ENCODE data around the gene SETD7. TPM values are rescaled to one million over a fixed set of nuclear protein-coding genes. Genes with fewer than 3 reads are reported as not detected.

Gene SETD7
- total RNA-seq, 4 donors from 2014 or later: 73.1 to 134 (median 113) TPM

DNA sequence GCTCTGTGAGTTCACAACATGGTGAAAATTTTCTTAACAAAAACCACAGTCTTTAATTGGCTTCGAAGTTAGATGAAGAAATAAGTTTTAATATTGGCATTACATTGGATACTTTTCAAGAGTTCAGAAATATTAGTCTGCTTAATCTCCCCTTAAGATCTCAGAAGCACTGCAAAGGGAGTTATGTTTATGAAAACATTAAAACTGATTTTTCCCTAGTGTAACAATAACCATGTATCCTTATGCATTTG is 1.5 kb downstream of the SETD7 start:
- Histone ChIP-seq H3K4me3 (peak overlapping the region; percentile 65 to 98 (median 87)), H3K27me3 (no peaks in the 10 kb centered on the region), H3K36me3 (no peaks in the 10 kb centered on the region), H3K27ac (peak overlapping the region; percentile 96 to 99 (median 98)), H3K9me3 (no peaks in the 10 kb centered on the region), H3K4me1 (peaks cover 46 to 54% of the 10 kb centered on the region in 2 donors)
- ATAC-seq (no peak), DNase-seq (no peak)
- intact Hi-C loops (cut with DNase I; ENCODE audit: low total_unique reads): no loop called here
- no peak for TF ChIP-seq POLR2A (IDR thresholded peaks at IDR 0.05)
- TF ChIP-seq, protein P1, sequence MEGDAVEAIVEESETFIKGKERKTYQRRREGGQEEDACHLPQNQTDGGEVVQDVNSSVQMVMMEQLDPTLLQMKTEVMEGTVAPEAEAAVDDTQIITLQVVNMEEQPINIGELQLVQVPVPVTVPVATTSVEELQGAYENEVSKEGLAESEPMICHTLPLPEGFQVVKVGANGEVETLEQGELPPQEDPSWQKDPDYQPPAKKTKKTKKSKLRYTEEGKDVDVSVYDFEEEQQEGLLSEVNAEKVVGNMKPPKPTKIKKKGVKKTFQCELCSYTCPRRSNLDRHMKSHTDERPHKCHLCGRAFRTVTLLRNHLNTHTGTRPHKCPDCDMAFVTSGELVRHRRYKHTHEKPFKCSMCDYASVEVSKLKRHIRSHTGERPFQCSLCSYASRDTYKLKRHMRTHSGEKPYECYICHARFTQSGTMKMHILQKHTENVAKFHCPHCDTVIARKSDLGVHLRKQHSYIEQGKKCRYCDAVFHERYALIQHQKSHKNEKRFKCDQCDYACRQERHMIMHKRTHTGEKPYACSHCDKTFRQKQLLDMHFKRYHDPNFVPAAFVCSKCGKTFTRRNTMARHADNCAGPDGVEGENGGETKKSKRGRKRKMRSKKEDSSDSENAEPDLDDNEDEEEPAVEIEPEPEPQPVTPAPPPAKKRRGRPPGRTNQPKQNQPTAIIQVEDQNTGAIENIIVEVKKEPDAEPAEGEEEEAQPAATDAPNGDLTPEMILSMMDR (IDR thresholded peaks at IDR 0.05 in 4 of 5, conservative IDR thresholded peaks at IDR 0.05 in 1 of 5): no peak
- in situ Hi-C loops (cut with MboI; ENCODE audit: low sequenced_read_pairs in 4 of 4): no loop called here

GRCh38 chr4:139553751-139554641 is 2.0 kb downstream of the SETD7 start:
- Histone ChIP-seq H3K36me3 (no peaks in the 10 kb centered on the region), H3K9me3 (no peaks in the 10 kb centered on the region), H3K4me1 (peaks cover 51 to 60% of the 10 kb centered on the region in 2 donors), H3K27ac (peak overlapping the region; percentile 96 to 99 (median 98)), H3K27me3 (no peaks in the 10 kb centered on the region), H3K4me3 (peak overlapping the region; percentile 65 to 98 (median 87))
- ATAC-seq (no peak), DNase-seq (no peak)
- intact Hi-C loops (cut with DNase I; ENCODE audit: low total_unique reads): loop anchor here (2.0 kb wide), 1 partner anchor 253 kb away; the partner anchor contains the start of gene NAA15
- TF ChIP-seq POLR2A (IDR thresholded peaks at IDR 0.05): no peak
- TF ChIP-seq, protein P1 (IDR thresholded peaks at IDR 0.05 in 4 of 5, conservative IDR thresholded peaks at IDR 0.05 in 1 of 5): no peak
- in situ Hi-C loops (cut with MboI; ENCODE audit: low sequenced_read_pairs in 4 of 4): no loop called here

GRCh38 chr4:139552517-139553307 is 3.3 kb downstream of the SETD7 start:
- H3K27me3 ChIP-seq: no peaks in the 10 kb centered on the region
- no peaks in the 10 kb centered on the region for H3K9me3 ChIP-seq
- in situ Hi-C loops (cut with MboI; ENCODE audit: low sequenced_read_pairs in 4 of 4): no loop called here
- peak overlapping the region; percentile 96 to 99 (median 98) for H3K27ac ChIP-seq
- ATAC-seq (no peak), DNase-seq (peak; percentile 17 to 49)
- peaks cover 63 to 73% of the 10 kb centered on the region in 2 donors for H3K4me1 ChIP-seq
- intact Hi-C loops (cut with DNase I; ENCODE audit: low total_unique reads): loop anchor here (2.0 kb wide), 1 partner anchor 252 kb away; the partner anchor contains the start of gene NAA15
- TF ChIP-seq, protein P1 (IDR thresholded peaks at IDR 0.05 in 4 of 5, conservative IDR thresholded peaks at IDR 0.05 in 1 of 5): no peak
- no peak for TF ChIP-seq POLR2A (IDR thresholded peaks at IDR 0.05)
- peak overlapping the region in 1 of 4 donors; percentile 65 for H3K4me3 ChIP-seq
- H3K36me3 ChIP-seq: no peaks in the 10 kb centered on the region

GRCh38 chr4:139550724-139551429 is 5.1 kb downstream of the SETD7 start:
- TF ChIP-seq, protein P1 (IDR thresholded peaks at IDR 0.05 in 4 of 5, conservative IDR thresholded peaks at IDR 0.05 in 1 of 5): no peak
- no peak for TF ChIP-seq POLR2A (IDR thresholded peaks at IDR 0.05)
- DNase-seq (peak in 1 of 2 donors; percentile 45), ATAC-seq (no peak)
- in situ Hi-C loops (cut with MboI; ENCODE audit: low sequenced_read_pairs in 4 of 4): no loop called here
- intact Hi-C loops (cut with DNase I; ENCODE audit: low total_unique reads): no loop called here
- H3K4me3 ChIP-seq: no peak overlapping the region
- peaks cover 0 to 11% of the 10 kb centered on the region in 2 donors for H3K36me3 ChIP-seq
- peak overlapping the region; percentile 96 to 99 (median 98) for H3K27ac ChIP-seq
- peaks cover 71 to 74% of the 10 kb centered on the region in 2 donors for H3K4me1 ChIP-seq
- H3K9me3 ChIP-seq: no peaks in the 10 kb centered on the region
- H3K27me3 ChIP-seq: no peaks in the 10 kb centered on the region

All from gastrocnemius medialis (tissue), 4 donors.